ENCODE data around the gene DNAI2.

Gene DNAI2

DNA sequence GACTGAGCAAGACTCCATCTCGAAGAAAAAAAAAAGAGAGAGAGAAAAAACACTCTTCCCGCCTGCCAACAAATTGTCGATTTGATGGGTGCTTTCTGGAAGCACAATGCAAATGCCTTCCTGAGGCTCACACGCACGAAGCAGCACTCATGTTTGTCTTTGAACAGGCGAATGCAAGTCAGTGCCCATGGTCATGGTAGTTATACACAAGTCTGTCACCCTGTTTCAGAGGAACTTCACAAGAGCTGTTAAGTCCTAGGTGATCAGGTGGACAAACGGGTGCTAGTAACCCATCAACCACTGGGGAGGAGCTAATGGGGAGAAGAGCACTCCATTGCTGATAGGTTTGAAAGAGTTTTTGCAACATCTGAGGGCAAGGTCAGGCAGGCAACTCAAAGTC, 6.5 kb upstream of the DNAI2 start:
- TF ChIP-seq, protein P1, sequence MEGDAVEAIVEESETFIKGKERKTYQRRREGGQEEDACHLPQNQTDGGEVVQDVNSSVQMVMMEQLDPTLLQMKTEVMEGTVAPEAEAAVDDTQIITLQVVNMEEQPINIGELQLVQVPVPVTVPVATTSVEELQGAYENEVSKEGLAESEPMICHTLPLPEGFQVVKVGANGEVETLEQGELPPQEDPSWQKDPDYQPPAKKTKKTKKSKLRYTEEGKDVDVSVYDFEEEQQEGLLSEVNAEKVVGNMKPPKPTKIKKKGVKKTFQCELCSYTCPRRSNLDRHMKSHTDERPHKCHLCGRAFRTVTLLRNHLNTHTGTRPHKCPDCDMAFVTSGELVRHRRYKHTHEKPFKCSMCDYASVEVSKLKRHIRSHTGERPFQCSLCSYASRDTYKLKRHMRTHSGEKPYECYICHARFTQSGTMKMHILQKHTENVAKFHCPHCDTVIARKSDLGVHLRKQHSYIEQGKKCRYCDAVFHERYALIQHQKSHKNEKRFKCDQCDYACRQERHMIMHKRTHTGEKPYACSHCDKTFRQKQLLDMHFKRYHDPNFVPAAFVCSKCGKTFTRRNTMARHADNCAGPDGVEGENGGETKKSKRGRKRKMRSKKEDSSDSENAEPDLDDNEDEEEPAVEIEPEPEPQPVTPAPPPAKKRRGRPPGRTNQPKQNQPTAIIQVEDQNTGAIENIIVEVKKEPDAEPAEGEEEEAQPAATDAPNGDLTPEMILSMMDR (IDR thresholded peaks at IDR 0.05; ENCODE audit: low read depth, low read length, missing control alignments): no peak
- no peak overlapping the region for H3K4me3 ChIP-seq (ENCODE audit: low read depth, low read length)
- no peak for DNase-seq (ENCODE audit: low read depth)

DNA sequence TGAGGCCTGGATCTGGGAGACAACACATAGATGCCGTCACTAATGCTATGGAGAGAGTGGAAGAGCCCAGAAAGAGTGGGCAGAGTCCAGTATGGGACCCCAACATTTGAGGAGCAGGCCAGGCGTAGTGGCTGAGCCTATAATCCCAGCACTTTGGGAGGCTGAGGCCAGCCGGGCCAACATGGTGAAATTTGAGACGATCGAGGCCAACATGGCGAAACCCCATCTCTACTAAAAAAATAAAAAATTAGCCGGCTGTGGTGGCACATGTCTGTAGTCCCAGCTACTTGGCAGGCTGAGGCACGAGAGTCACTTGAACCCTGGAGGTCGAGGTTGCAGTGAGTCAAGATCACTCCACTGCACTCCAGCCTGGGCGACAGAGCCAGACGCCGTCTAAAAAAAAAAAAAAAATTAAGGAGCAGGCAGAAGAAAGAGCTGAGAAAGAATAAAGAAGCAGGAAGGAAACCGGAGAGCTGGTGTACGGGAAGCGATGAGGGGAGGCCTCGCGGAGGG, 6.0 kb upstream of the DNAI2 start:
- TF ChIP-seq, protein P1 (IDR thresholded peaks at IDR 0.05; ENCODE audit: low read depth, low read length, missing control alignments): no peak
- DNase-seq (ENCODE audit: low read depth): no peak
- H3K4me3 ChIP-seq (ENCODE audit: low read depth, low read length): no peak overlapping the region

DNA sequence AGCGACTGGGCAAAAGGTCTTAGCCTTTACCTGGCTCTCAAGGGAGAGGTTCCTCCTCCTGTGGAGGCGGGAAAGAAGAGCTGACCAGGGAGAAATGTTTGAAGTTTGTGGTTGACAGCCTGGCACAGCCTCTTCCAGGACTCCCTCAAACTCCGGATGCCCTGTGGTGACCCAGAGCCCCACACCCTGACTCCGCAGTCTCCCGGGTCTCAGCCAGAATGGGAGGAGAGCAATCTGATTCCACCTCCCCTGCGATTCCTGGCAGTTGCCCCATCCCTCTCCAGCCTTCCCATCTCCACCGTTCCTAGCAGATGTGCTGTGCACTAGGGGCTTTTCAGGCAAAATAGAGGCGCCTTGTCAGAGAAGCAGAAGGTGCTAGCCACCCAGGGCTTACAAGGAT, 5.5 kb upstream of the DNAI2 start:
- no peak for DNase-seq (ENCODE audit: low read depth)
- TF ChIP-seq, protein P1 (IDR thresholded peaks at IDR 0.05; ENCODE audit: low read depth, low read length, missing control alignments): no peak

DNA sequence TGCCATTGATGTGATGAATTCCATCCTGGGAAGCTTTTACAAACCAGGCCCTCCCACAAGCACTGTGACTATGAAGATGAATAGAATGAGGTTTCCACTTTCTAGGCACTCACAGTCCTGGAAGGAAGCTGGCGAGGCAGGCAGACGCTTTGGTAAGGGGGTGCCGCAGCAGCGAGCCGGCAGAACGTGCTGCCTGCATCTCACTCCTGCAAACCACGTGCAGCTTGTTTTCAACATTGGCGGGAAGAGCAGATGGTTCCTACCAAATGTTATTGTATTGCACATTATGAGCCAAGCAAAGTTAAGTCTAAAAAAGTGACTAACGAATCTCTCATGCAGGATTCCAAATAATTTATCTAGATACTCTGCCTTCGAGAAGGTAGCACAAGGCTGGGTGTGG, 3.7 kb upstream of the DNAI2 start:
- TF ChIP-seq, protein P1 (IDR thresholded peaks at IDR 0.05; ENCODE audit: low read depth, low read length, missing control alignments): no peak
- DNase-seq (ENCODE audit: low read depth): no peak
- H3K4me3 ChIP-seq (ENCODE audit: low read depth, low read length): no peak overlapping the region

More for the DNA sequence above, 5.5 kb upstream of the DNAI2 start:
- no peak overlapping the region for H3K4me3 ChIP-seq (ENCODE audit: low read depth, low read length)

DNA sequence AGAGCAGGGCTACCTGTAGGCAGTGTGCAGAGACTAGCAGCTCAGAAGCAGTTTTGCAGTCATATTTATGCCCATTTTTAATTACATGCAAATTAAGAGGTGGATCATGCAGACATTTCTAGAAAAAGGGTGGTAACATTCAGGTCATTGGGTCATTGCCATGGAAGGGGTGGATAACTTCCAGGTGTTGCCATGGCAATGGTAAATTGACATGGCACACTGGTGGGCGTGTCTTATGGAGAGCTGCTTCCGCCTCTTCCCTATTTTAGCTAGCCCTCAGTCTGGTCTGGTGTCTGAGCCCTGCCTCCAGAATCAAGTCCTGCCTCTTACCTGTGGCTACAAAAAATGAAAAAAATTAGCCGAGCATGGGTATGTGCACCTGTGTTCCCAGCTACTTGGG, 2.8 kb upstream of the DNAI2 start:
- no peak overlapping the region for H3K4me3 ChIP-seq (ENCODE audit: low read depth, low read length)
- DNase-seq (ENCODE audit: low read depth): no peak
- TF ChIP-seq, protein P1 (IDR thresholded peaks at IDR 0.05; ENCODE audit: low read depth, low read length, missing control alignments): no peak

DNA sequence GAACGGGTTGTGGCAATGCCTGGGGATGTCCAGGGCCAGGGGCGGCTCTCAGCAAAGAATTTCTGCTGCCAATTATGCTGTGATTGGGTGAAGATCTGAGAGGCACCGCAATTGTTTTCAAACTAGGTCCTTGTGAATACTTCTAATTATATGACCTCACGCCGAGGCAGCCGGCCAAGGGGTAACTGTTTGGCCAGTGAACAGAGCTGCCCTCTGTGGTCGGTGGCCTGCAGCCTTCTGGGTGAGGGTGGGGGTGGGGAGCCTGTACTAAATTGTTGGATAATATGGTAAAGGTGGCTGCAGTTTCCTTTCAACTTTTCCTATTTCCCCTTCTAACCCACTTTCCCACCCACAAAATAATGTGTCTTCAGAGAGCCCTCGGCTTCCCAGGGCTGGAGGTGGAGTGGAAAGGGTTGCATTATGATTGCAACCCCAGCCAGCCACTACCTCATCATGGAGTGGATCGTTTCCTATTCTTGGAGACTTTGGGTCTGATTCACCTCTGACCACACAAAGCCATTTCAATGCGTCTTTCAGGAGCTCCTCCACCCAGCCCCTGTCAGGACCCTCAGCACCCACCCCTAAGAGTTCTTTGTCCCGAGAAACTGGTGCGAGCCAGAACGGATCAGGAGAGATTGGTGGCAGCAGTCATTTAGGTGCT, 2.0 kb upstream of the DNAI2 start:
- no peak for DNase-seq (ENCODE audit: low read depth)
- TF ChIP-seq, protein P1 (IDR thresholded peaks at IDR 0.05; ENCODE audit: low read depth, low read length, missing control alignments): no peak
- H3K4me3 ChIP-seq (ENCODE audit: low read depth, low read length): no peak overlapping the region

DNA sequence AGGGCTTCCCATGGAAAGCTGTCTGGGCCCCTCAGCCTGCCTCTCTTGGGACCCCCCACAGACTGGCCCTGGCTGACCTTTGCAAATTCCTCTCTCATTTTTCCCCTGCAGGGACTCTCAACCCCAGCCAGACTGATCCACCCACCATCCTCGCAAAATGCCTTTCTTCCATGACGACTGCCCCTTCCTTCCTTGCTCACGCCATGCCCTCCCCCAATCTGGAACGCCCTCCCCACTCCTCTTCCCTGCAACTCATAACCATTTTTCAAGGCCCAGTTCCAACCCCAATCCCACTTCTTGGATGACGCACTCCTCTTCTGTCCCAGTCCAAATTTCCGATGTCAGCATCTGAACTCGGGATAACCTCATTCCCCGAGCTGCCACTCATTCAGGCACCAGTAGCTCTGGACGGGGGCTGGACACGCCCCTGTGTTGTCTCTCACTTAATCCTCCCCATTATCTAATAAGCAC, 1.3 kb upstream of the DNAI2 start:
- no peak for DNase-seq (ENCODE audit: low read depth)
- TF ChIP-seq, protein P1 (IDR thresholded peaks at IDR 0.05; ENCODE audit: low read depth, low read length, missing control alignments): no peak
- H3K4me3 ChIP-seq (ENCODE audit: low read depth, low read length): no peak overlapping the region
